GM12874 (cell line): ENCODE data around the gene OR2AJ1.

Source experiments
- TF ChIP-seq, protein P1 (sequence below): IDR thresholded peaks from 2 replicates; pipeline ENCODE4 v1.5.1; 2011; ENCODE audit warnings: low read depth, mild to moderate bottlenecking, control low read depth, low read length, moderate library complexity; ENCODE audit not compliant: insufficient read depth

The OR2AJ1 gene

DNA sequence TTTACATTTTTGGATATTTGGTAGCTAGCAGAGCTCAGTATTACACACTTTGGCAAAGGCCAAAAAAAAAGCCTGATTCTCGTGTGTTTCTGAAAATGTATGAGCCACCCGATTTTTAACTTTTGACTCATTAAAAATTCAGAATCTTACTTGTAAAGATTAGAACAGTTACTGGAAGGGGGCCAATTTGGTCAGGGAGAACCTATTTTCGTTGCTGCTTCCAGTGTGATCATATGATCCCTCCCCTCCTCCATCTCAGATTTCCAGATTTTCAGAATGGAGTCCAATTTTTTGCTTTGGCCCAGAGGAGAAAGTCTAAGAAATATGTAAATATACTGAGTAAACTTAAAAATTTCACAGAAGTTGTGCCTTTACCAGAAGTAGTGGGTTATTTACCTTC is 37.1 kb downstream of the OR2AJ1 start:
- TF ChIP-seq, protein P1, sequence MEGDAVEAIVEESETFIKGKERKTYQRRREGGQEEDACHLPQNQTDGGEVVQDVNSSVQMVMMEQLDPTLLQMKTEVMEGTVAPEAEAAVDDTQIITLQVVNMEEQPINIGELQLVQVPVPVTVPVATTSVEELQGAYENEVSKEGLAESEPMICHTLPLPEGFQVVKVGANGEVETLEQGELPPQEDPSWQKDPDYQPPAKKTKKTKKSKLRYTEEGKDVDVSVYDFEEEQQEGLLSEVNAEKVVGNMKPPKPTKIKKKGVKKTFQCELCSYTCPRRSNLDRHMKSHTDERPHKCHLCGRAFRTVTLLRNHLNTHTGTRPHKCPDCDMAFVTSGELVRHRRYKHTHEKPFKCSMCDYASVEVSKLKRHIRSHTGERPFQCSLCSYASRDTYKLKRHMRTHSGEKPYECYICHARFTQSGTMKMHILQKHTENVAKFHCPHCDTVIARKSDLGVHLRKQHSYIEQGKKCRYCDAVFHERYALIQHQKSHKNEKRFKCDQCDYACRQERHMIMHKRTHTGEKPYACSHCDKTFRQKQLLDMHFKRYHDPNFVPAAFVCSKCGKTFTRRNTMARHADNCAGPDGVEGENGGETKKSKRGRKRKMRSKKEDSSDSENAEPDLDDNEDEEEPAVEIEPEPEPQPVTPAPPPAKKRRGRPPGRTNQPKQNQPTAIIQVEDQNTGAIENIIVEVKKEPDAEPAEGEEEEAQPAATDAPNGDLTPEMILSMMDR: no peak

DNA sequence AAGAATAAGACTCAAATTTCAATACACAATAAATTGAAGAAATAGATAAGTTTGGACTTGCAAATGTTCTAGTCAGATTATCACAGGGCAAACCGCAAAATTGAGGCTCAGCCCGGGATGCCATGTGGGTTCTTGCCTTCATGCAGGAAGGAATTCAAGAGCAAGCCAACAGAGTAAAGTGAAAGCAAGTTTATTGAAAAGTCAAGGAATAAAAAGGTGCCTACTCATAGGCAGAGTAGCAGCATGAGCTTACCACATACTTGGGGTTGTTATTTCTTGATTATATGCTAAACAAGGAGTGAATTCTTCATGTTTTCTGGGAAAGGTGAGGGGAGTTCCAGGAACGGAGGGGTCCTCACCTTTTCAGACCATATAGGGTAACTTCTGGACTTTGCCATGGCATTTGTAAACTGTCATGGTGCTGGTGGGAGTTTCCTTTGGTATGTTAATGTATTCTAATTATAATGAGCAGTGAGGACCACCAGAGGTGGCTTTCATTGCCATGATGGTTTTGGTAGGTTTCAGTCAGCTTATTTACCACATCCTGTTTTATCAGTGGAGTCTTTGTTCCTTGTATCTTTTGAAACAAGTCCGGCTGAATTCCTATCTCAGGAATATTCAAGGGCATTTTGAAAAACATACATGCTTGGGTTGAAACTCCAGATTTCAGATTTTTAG is 38.4 kb downstream of the OR2AJ1 start:
- TF ChIP-seq, protein P1: no peak

DNA sequence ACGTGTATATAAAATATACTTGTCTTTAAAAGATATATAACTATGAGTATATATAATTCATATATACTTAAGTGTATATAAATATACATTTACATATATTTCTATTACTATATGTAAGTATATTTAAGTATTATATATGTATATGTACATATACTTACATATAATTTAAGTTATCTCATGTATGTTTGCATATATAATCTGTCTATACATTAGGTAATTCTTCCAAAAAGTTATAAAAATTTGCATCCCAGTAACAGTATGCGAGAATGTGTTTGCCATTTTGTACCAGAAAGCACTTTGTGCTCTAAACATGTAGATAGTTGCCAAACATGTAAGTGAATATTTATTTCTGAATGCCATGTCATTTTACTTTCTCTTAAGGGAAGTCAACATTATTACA is 40.2 kb downstream of the OR2AJ1 start, which contains the start of gene OR2AK2:
Gene OR2AK2 (plus strand): TSS at position 301 of the 400 bp plus-strand sequence. CDS start 144 bp downstream, outside the sequence.
- TF ChIP-seq, protein P1: no peak

DNA sequence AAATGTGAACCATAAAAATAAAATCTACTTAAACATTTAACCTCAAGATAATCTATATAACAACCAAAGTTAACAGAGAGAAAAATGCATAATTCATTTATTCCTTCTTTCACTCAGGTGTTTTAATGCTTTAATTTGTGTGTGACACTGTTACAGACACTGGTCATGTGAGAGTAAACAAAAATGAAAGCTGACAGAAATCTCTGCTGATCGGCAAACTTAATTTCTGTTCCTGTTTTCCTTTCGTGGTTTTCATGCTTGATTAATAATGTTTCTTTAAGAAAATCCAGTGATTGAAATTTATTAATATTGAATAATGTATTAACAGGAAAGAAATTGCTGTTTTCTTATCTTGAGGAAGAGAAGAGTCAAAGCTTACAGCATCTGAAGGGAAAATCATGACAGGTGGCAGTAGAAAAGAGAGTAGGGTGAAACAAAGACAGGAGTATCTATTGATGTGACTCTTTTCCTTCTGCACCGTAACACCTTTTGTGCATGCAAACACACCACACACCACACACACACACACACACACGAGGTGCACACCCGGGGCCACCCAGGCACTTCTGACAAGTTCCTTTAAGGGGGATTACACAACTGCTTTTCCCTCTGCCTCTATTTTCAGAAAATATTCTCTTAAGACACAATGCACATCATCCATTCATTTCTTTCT is 42.0 kb downstream of the OR2AJ1 start:
- TF ChIP-seq, protein P1: no peak
